Epithelial cell of esophagus (primary cell): ENCODE results near the gene RAB8A.
"Not testable (repeated sequence)": the region's sequence is repeated elsewhere in the genome, so short reads cannot be mapped to it uniquely, and the experiment has no call there.

ENCODE experiments used
- DNase-seq: peaks from one replicate; pipeline ENCODE4 v3.0.0; 2010; ENCODE audit warnings: low read depth
- H3K4me3 ChIP-seq: 2 replicates; pipeline ENCODE4 v1.5.1; 2011; ENCODE audit warnings: mild to moderate bottlenecking, low read length, control low read depth
- CTCF ChIP-seq: IDR thresholded peaks from 2 replicates; pipeline ENCODE4 v1.5.1; 2011; ENCODE audit warnings: low read depth, mild to moderate bottlenecking, low read length, control low read depth, inconsistent platforms; ENCODE audit not compliant: insufficient read depth; ENCODE audit errors: missing control alignments

Gene RAB8A

GRCh38 chr19:16113727-16114126 lies 2.0 kb downstream of the RAB8A start:
- no peak for DNase-seq
- H3K4me3 ChIP-seq: no peak overlapping the region
- no peak for TF ChIP-seq CTCF

GRCh38 chr19:16115301-16116039 lies 3.8 kb downstream of the RAB8A start:
- TF ChIP-seq CTCF: no peak

GRCh38 chr19:16116067-16116466 lies 4.4 kb downstream of the RAB8A start:
- no peak overlapping the region for H3K4me3 ChIP-seq
- no peak for TF ChIP-seq CTCF
- no peak for DNase-seq

More at GRCh38 chr19:16115301-16116039, 3.8 kb downstream of the RAB8A start:
- H3K4me3 ChIP-seq: no peak overlapping the region
- no peak for DNase-seq

- H3K4me3 ChIP-seq: no peak overlapping the region
- no peak for TF ChIP-seq CTCF
- DNase-seq: no peak
These were observed 5.9 kb downstream of the RAB8A start for GRCh38 chr19:16117594-16118033.

GRCh38 chr19:16118489-16119033 lies 6.9 kb downstream of the RAB8A start:
- no peak for DNase-seq
- TF ChIP-seq CTCF: no peak
- no peak overlapping the region for H3K4me3 ChIP-seq

- H3K4me3 ChIP-seq, DNase-seq: not testable (repeated sequence)
These were observed 7.6 kb downstream of the RAB8A start for GRCh38 chr19:16119075-16119857.

- no peak for TF ChIP-seq CTCF
- H3K4me3 ChIP-seq: no peak overlapping the region
- DNase-seq: no peak
These were observed 9.5 kb downstream of the RAB8A start for GRCh38 chr19:16121141-16121540.
